HepG2 (cell line): Measurements from ENCODE around the gene TBC1D22A. TPM values are rescaled to one million over a fixed set of nuclear protein-coding genes. Genes with fewer than 3 reads are reported as not detected.
A peak's percentile ranks its signal among the peaks of the same experiment; 100 is the strongest.

Source experiments
- ELF1 ChIP-seq: sonication (generic); formaldehyde crosslinking; IDR thresholded peaks from 2 replicates; pipeline ENCODE4 v1.4.0; 2020; ENCODE audit warnings: missing genetic modification reagents
- ELF4 ChIP-seq: sonication (generic); formaldehyde crosslinking; IDR thresholded peaks from 2 replicates; pipeline ENCODE4 v1.5.0; 2020; ENCODE audit warnings: missing genetic modification reagents, mild to moderate bottlenecking, moderate library complexity, borderline replicate concordance
- FOXC1 ChIP-seq: sonication (generic); formaldehyde crosslinking; IDR thresholded peaks from 2 replicates; pipeline ENCODE4 v1.8.0; 2022; ENCODE audit warnings: mild to moderate bottlenecking, missing genetic modification reagents, borderline replicate concordance
- HNF4A ChIP-seq: sonication (generic); formaldehyde crosslinking; IDR thresholded peaks from 2 replicates; pipeline ENCODE4 v1.4.0; 2020; ENCODE audit warnings: missing genetic modification reagents
- HOXA3 ChIP-seq: sonication (generic); formaldehyde crosslinking; IDR thresholded peaks from 2 replicates; pipeline ENCODE4 v1.5.0; 2020; ENCODE audit warnings: missing genetic modification reagents
- IRX3 ChIP-seq: sonication (generic); formaldehyde crosslinking; IDR thresholded peaks from 2 replicates; pipeline ENCODE4 v1.8.1; 2023; ENCODE audit warnings: mild to moderate bottlenecking, low read depth, missing genetic modification reagents, borderline replicate concordance
- KLF15 ChIP-seq: sonication (generic); formaldehyde crosslinking; IDR thresholded peaks from 2 replicates; pipeline ENCODE4 v1.8.1; 2023; ENCODE audit warnings: borderline replicate concordance, mild to moderate bottlenecking, inconsistent platforms, missing genetic modification reagents, mixed read lengths
- MXI1 ChIP-seq: IDR thresholded peaks from 3 replicates; pipeline ENCODE4 v1.6.1; 2012; ENCODE audit warnings: low read depth, low read length, inconsistent platforms, borderline replicate concordance
- PRPF4 ChIP-seq: fragments of 200-400 bp; formaldehyde crosslinking; IDR thresholded peaks from 2 replicates; pipeline ENCODE4 v1.6.1; 2016; ENCODE audit warnings: low read length, low read depth; ENCODE audit not compliant: poor library complexity, severe bottlenecking
- XRCC5 ChIP-seq: fragments of 200-400 bp; formaldehyde crosslinking; optimal IDR thresholded peaks from 2 replicates; pipeline ENCODE3; 2017; ENCODE audit warnings: mild to moderate bottlenecking, low read length
- ZBTB26 ChIP-seq: IDR thresholded peaks from 2 replicates; pipeline ENCODE4 v1.6.1; 2016; ENCODE audit warnings: missing compliant biosample characterization, missing genetic modification reagents, borderline replicate concordance
- ZMAT3 ChIP-seq: sonication (generic); formaldehyde crosslinking; conservative IDR thresholded peaks from 2 replicates; pipeline ENCODE4 v1.7.0; 2021; ENCODE audit warnings: missing genetic modification reagents
- ZNF101 ChIP-seq: sonication (generic); formaldehyde crosslinking; IDR thresholded peaks from 2 replicates; pipeline ENCODE4 v1.4.0; 2020; ENCODE audit warnings: mild to moderate bottlenecking, low read depth, missing genetic modification reagents, borderline replicate concordance
- ZNF263 ChIP-seq: sonication (generic); formaldehyde crosslinking; IDR thresholded peaks from 2 replicates; pipeline ENCODE4 v1.4.0; 2020; ENCODE audit warnings: missing genetic modification reagents
- polyA plus RNA-seq, 8 experiments: library from polyadenylated mRNA; depleted of rRNA in 3 of 8; stranded (reverse) in 7 of 8; unstranded in 1 of 8; fragments of >200 nt; fragmentation: Illumina TruSeq in 4 of 8; extraction: Trizol in 4 of 8; gene quantifications; 2 replicates each; pipeline versions ENCODE4 v1.2.1 to v1.2.3, GENCODE V29; 2011 to 2016; ENCODE audit warnings: low read depth in 4 of 8, missing spikeins in 1 of 8, mixed read lengths in 1 of 8; ENCODE audit not compliant: insufficient read depth in 1 of 8
- total RNA-seq, 5 experiments: library from RNA; depleted of rRNA; stranded (reverse); fragments of >200 nt; fragmentation: Illumina TruSeq; extraction: Trizol; gene quantifications; 2 replicates each; pipeline ENCODE4 v1.2.3, GENCODE V29; 2016; ENCODE audit warnings: low read depth in 1 of 5
- TF ChIP-seq, protein P1 (sequence below): sonication (generic); formaldehyde crosslinking; IDR thresholded peaks from 2 replicates; pipeline ENCODE4 v1.8.0; 2022; ENCODE audit warnings: mild to moderate bottlenecking, missing genetic modification reagents, borderline replicate concordance
- TF ChIP-seq, protein P2 (sequence below): sonication (generic); formaldehyde crosslinking; IDR thresholded peaks from 2 replicates; pipeline ENCODE4 v1.4.0; 2020; ENCODE audit warnings: missing genetic modification reagents
- TF ChIP-seq, protein P3 (sequence below): sonication (generic); formaldehyde crosslinking; IDR thresholded peaks from 2 replicates; pipeline ENCODE4 v1.5.0; 2020; ENCODE audit warnings: missing genetic modification reagents

The TBC1D22A gene
- total and polyA plus RNA-seq, 2 of the 13 experiments (the other 11 are each of a cell fraction or from before 2014, with no cell fraction given), result 17.3 to 18.0 TPM

DNA sequence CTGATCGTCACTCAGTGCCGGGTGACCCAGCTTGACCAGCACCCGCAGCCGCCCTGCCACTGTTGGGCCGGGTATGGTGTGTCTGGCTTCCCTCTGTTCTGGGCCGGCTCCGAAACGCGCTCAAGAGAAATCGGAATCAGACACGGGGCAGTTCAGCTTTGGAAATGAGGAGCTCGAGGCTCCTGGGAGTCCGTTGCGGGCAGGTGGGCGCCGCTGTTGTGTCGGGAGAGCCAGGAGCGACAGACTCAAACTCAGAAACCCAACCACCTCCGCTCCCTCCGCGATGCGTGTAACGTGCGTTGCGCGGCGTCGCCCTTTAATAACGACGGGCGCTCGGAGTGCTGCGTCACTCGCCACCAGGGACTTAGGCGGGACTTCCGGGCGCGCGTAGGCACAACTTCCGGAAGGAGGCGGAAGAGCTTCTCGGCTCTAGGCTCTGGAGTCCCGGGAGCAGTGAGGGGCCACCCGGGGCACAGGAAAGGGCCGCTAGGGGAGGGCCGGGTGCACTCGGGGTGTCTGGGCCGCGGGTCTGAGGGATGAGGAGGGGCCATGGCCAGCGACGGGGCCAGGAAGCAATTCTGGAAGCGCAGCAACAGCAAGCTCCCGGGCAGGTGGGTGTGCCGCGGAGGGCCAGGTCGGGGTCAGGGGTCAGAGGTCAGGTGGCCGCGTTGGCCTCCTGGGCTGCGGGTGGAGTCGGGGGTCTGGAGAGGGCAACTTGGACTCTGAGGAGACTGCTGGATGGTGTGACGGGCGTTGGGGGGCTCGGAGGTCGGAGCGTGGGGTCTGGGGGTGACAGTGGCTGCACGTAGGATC lies at the start of gene TBC1D22A (continued):
- TF ChIP-seq, protein P1, sequence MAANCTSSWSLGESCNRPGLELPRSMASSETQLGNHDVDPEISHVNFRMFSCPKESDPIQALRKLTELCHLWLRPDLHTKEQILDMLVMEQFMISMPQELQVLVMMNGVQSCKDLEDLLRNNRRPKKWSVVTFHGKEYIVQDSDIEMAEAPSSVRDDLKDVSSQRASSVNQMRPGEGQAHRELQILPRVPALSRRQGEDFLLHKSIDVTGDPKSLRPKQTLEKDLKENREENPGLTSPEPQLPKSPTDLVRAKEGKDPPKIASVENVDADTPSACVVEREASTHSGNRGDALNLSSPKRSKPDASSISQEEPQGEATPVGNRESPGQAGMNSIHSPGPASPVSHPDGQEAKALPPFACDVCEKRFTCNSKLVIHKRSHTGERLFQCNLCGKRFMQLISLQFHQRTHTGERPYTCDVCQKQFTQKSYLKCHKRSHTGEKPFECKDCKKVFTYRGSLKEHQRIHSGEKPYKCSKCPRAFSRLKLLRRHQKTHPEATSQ (CRISPR knock-in tag), result no peak; the same call in 1 of the 2 replicates
- TF ChIP-seq HOXA3 (CRISPR knock-in tag), result peak; percentile 98
- peak; percentile 58 for TF ChIP-seq XRCC5
- TF ChIP-seq, protein P2, sequence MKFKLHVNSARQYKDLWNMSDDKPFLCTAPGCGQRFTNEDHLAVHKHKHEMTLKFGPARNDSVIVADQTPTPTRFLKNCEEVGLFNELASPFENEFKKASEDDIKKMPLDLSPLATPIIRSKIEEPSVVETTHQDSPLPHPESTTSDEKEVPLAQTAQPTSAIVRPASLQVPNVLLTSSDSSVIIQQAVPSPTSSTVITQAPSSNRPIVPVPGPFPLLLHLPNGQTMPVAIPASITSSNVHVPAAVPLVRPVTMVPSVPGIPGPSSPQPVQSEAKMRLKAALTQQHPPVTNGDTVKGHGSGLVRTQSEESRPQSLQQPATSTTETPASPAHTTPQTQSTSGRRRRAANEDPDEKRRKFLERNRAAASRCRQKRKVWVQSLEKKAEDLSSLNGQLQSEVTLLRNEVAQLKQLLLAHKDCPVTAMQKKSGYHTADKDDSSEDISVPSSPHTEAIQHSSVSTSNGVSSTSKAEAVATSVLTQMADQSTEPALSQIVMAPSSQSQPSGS (CRISPR knock-in tag), result peak; percentile 75; the same call in 1 of the 2 replicates
- TF ChIP-seq ZBTB26, result peak; percentile 74; the same call in 1 of the 2 replicates
- TF ChIP-seq ELF4 (CRISPR knock-in tag), result peak; percentile 86; the same call in 1 of the 2 replicates
- TF ChIP-seq ELF1 (CRISPR knock-in tag), result peak; percentile 96
- TF ChIP-seq ZMAT3 (CRISPR knock-in tag), result no peak; the same call in 1 of the 2 replicates
- no peak for TF ChIP-seq PRPF4
- peak; percentile 16; the same call in 1 of the 2 replicates for TF ChIP-seq ZNF263 (CRISPR knock-in tag)
- TF ChIP-seq, protein P3, sequence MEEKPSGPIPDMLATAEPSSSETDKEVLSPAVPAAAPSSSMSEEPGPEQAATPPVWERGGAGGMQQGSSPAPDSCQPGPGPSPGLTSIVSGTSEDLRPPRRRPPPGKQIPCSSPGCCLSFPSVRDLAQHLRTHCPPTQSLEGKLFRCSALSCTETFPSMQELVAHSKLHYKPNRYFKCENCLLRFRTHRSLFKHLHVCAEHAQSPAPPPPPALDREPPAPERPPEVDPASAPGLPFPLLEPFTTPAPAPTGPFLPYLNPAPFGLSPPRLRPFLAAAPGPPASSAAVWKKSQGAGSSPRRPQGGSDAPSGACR (CRISPR knock-in tag), result peak; percentile 90
- TF ChIP-seq IRX3 (CRISPR knock-in tag), result 0 out of 2 replicates have a peak, but pooled peaks have one; percentile 27
- peak; percentile 55 for TF ChIP-seq HNF4A
- no peak for TF ChIP-seq KLF15 (CRISPR knock-in tag)
- no peak for TF ChIP-seq ZNF101
- peak; percentile 96 for TF ChIP-seq FOXC1 (CRISPR knock-in tag)
- peak; percentile 98 for TF ChIP-seq MXI1
